OCI-LY7 (cell line): ENCODE measurements around the gene CNPY1. TPM values are rescaled to one million over a fixed set of nuclear protein-coding genes. Genes with fewer than 3 reads are reported as not detected.

Experiments used
- BruUV-seq: library from RNA; stranded (reverse); fragments of 400-500 nt; replicated peaks from 2 replicates; lab custom pipeline; 2021; lab: Mats Ljungman, UMichigan
- CTCF ChIA-PET: fragments of 300-600 bp; sonication (Branson Sonifier 250); formaldehyde crosslinking; loops from one replicate; lab custom pipeline; 2022; ENCODE audit warnings: antibody characterized with exemption; ENCODE audit not compliant: unreplicated experiment; lab: Charles Lee
- POLR2A ChIA-PET: fragments of 300-600 bp; sonication (Branson Sonifier 250); formaldehyde crosslinking; loops from one replicate; lab custom pipeline; 2022; ENCODE audit warnings: antibody characterized with exemption; lab: Charles Lee
- DNase-seq: peaks from one replicate; pipeline ENCODE4 v3.0.0-alpha.2; 2015; ENCODE audit warnings: low spot score
- H2AFZ ChIP-seq: fragments of 200-600 bp; sonication (generic), shearing (Covaris generic); 2 replicates; pipeline ENCODE4 v1.6.1; 2014; ENCODE audit warnings: mild to moderate bottlenecking, antibody characterized with exemption, low read length, moderate library complexity
- H3K27ac ChIP-seq: fragments of 200-600 bp; sonication (generic); 2 replicates; pipeline ENCODE4 v1.5.1; 2014; ENCODE audit warnings: mixed run types, low read depth, mild to moderate bottlenecking, moderate library complexity, low read length, inconsistent platforms; ENCODE audit not compliant: poor library complexity, severe bottlenecking
- H3K36me3 ChIP-seq: fragments of 200-600 bp; sonication (generic); 2 replicates; pipeline ENCODE4 v1.6.1; 2014; ENCODE audit warnings: mild to moderate bottlenecking, antibody characterized with exemption, low read length, moderate library complexity, mixed read lengths; ENCODE audit not compliant: insufficient read depth
- H3K4me1 ChIP-seq: fragments of 200-600 bp; sonication (generic); 2 replicates; pipeline ENCODE4 v1.5.1; 2014; ENCODE audit warnings: mild to moderate bottlenecking, low read length; ENCODE audit not compliant: insufficient read depth, poor library complexity, severe bottlenecking
- H3K4me2 ChIP-seq: fragments of 200-600 bp; sonication (generic); 2 replicates; pipeline ENCODE4 v1.6.1; 2014; ENCODE audit warnings: mild to moderate bottlenecking, low read length
- H3K4me3 ChIP-seq: fragments of 200-600 bp; sonication (generic); 2 replicates; pipeline ENCODE4 v1.5.1; 2014; ENCODE audit warnings: mild to moderate bottlenecking, low read depth, low read length; ENCODE audit not compliant: poor library complexity, severe bottlenecking
- H3K79me2 ChIP-seq: fragments of 200-600 bp; sonication (generic); 2 replicates; pipeline ENCODE4 v1.6.1; 2016; ENCODE audit warnings: low read depth, mild to moderate bottlenecking, low read length, moderate library complexity, mixed read lengths; ENCODE audit not compliant: insufficient read depth
- H3K9me2 ChIP-seq: fragments of 200-600 bp; sonication (generic); 2 replicates; pipeline ENCODE4 v1.6.1; 2016; ENCODE audit warnings: mild to moderate bottlenecking, low read length, mixed read lengths; ENCODE audit not compliant: insufficient read depth
- H3K9me3 ChIP-seq: fragments of 200-600 bp; sonication (generic); 2 replicates; pipeline ENCODE4 v1.6.1; 2014; ENCODE audit warnings: mild to moderate bottlenecking, mixed run types, low read length, mixed read lengths
- H4K20me1 ChIP-seq: fragments of 200-600 bp; sonication (generic); 2 replicates; pipeline ENCODE4 v1.6.1; 2014; ENCODE audit warnings: mild to moderate bottlenecking, antibody characterized with exemption, low read length, moderate library complexity, mixed read lengths; ENCODE audit not compliant: insufficient read depth
- CTCF ChIP-seq: fragments of 200-600 bp; sonication (generic); conservative IDR thresholded peaks from 2 replicates; pipeline ENCODE4 v1.5.1; 2014; ENCODE audit warnings: mild to moderate bottlenecking, antibody characterized with exemption, low read length, moderate library complexity, mixed read lengths
- EZH2phosphoT487 ChIP-seq: fragments of 200-600 bp; sonication (generic); IDR thresholded peaks from 2 replicates; pipeline ENCODE4 v1.6.1; 2018; ENCODE audit warnings: low read depth, borderline replicate concordance, mild to moderate bottlenecking, mixed run types, antibody characterized with exemption, low read length, moderate library complexity, mixed read lengths
- intact Hi-C: fragments of 100-400 bp; cut with micrococcal nuclease; formaldehyde crosslinking; loops from one replicate; pipeline ENCODE4 v1.10.0; 2022; ENCODE audit not compliant: unreplicated experiment
- total RNA-seq, 2 experiments: library from RNA; depleted of rRNA in 1 of 2; stranded (reverse); fragments of >200 nt in 1 of 2; shearing (Covaris generic) in 1 of 2; gene quantifications; 2 replicates each; pipeline ENCODE4 v1.2.3, GENCODE V29; 2014 to 2022

Gene CNPY1
- total RNA-seq, 2 experiments from 2014 or later: not detected

- H3K9me3 ChIP-seq: no peaks in the 10 kb centered on the region
- no peak for TF ChIP-seq EZH2phosphoT487
- no peak for TF ChIP-seq CTCF
- no peak overlapping the region for H3K4me2 ChIP-seq
- H3K4me1 ChIP-seq: no peaks in the 10 kb centered on the region
- H2AFZ ChIP-seq: no peak overlapping the region
- H3K36me3 ChIP-seq: no peaks in the 10 kb centered on the region
- ChIA-PET POLR2A (no interaction called here), CTCF (no interaction called here)
- intact Hi-C loops: no loop called here
- H3K27ac ChIP-seq: no peak overlapping the region
- no TSS peak for BruUV-seq
- no peak for DNase-seq
- H4K20me1 ChIP-seq: no peaks in the 10 kb centered on the region
- H3K79me2 ChIP-seq: no peaks in the 10 kb centered on the region
- no peaks in the 10 kb centered on the region for H3K9me2 ChIP-seq
- H3K4me3 ChIP-seq: no peak overlapping the region
These were observed 74.6 kb downstream of the CNPY1 start for GRCh38 chr7:155471718-155472117.

DNA sequence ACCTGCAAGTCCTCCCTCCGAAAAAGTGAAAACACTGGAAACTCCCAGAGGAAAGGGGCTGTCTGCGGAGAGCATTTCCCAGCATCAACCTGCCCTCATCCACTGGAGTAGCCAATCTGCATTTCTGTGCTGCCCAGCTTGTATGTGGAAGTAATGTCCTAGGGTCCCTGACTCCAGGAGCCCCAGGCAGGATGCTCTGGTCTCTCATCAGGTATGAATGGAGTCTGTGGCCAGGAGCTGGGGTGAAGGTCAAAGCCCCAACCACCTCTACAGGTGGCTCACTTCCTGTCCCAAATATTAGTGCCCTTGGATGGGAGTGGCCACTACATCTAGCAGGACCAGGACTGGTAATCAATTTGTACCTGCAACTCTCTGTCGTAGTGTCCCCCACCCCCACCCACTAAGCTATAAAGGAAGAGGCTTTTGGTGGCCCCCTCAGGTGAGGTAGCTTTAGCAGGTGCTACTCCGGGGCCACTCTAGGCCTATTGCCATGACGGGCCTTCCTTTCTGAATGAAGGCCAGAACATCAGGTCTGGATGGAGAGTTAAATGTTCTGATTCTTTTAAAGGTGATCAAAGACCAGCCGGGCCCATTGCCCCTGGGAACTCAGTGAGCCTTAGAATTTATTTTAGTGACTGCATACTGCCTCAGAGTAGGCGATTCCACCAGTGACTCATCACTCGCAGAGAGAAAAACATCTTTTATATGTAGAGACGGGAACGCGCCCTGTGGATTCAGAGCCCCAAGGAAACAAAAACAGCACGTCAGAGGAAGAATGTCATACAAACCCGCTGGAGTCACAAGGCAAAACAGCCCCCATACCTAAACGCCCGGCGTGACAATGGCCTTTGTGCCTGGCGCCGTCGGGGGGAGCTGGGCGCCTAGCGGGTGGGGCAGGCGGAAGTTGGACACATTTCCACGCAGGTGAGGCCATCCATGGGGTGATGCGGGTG is 75.4 kb downstream of the CNPY1 start:
- DNase-seq: no peak
- BruUV-seq: no TSS peak

More for the DNA sequence above, 75.4 kb downstream of the CNPY1 start:
- H3K79me2 ChIP-seq: no peaks in the 10 kb centered on the region
- TF ChIP-seq EZH2phosphoT487: no peak
- TF ChIP-seq CTCF: no peak
- no peaks in the 10 kb centered on the region for H3K4me1 ChIP-seq
- H3K9me3 ChIP-seq: no peaks in the 10 kb centered on the region
- H2AFZ ChIP-seq: no peak overlapping the region
- H3K27ac ChIP-seq: no peak overlapping the region
- CTCF ChIA-PET: no interaction called here
- no peaks in the 10 kb centered on the region for H4K20me1 ChIP-seq
- H3K4me3 ChIP-seq: no peak overlapping the region
- POLR2A ChIA-PET: no interaction called here
- H3K9me2 ChIP-seq: no peaks in the 10 kb centered on the region
- no peak overlapping the region for H3K4me2 ChIP-seq
- intact Hi-C loops: no loop called here
- H3K36me3 ChIP-seq: no peaks in the 10 kb centered on the region
